CD14-positive monocyte (primary cell): Measurements from ENCODE around the gene EML6. TPM values are rescaled to one million over a fixed set of nuclear protein-coding genes. Genes with fewer than 3 reads are reported as not detected.

Source experiments
- DNase-seq, 3 donors: peaks; one replicate each; pipeline ENCODE4 v3.0.0-alpha.2; 2011 to 2022
- H2AFZ ChIP-seq: 2 replicates; pipeline ENCODE4 v1.6.0; 2012; ENCODE audit warnings: mild to moderate bottlenecking, low read depth, low read length, inconsistent platforms; ENCODE audit not compliant: insufficient read depth, poor library complexity, severe bottlenecking
- H3K27ac ChIP-seq, 2 donors: 1 replicate in 1 of 2; 2 replicates in 1 of 2; pipeline ENCODE4 v1.5.1; 2012 to 2013; ENCODE audit warnings: low read length in 2 of 2, control low read depth in 1 of 2, inconsistent platforms in 1 of 2, low read depth in 1 of 2, mild to moderate bottlenecking in 1 of 2
- H3K27me3 ChIP-seq, 2 donors: one replicate each; pipeline versions ENCODE4 v1.6.0 to v1.6.1; 2011 to 2013; ENCODE audit warnings: low read length in 2 of 2; ENCODE audit not compliant: control insufficient read depth in 2 of 2, insufficient read depth in 2 of 2
- H3K36me3 ChIP-seq, 2 donors: replicated peaks in 1 of 2; 1 replicate in 1 of 2; 2 replicates in 1 of 2; pipeline versions ENCODE4 v1.5.1 to v1.6.1; 2012 to 2013; ENCODE audit warnings: low read length in 2 of 2, control low read depth in 1 of 2, inconsistent platforms in 1 of 2, mild to moderate bottlenecking in 1 of 2; ENCODE audit not compliant: insufficient read depth in 2 of 2, control insufficient read depth in 1 of 2
- H3K4me1 ChIP-seq, 2 donors: 1 replicate in 1 of 2; 2 replicates in 1 of 2; pipeline versions ENCODE4 v1.5.1 to v1.6.1; 2012 to 2013; ENCODE audit warnings: low read length in 2 of 2, control low read depth in 1 of 2, inconsistent platforms in 1 of 2, mild to moderate bottlenecking in 1 of 2, moderate library complexity in 1 of 2; ENCODE audit not compliant: insufficient read depth in 2 of 2, control insufficient read depth in 1 of 2
- H3K4me2 ChIP-seq: replicated peaks from 2 replicates; pipeline ENCODE3; 2012; ENCODE audit warnings: low read length, moderate library complexity, mild to moderate bottlenecking; ENCODE audit not compliant: poor library complexity, severe bottlenecking; ENCODE audit errors: extremely low read depth
- H3K4me3 ChIP-seq, 3 experiments: fragments of 200-600 bp in 1 of 3; sonication (generic) in 1 of 3; replicated peaks in 1 of 3; 1 replicate in 2 of 3; 2 replicates in 1 of 3; pipeline ENCODE4 v1.5.1; 2011 to 2013; ENCODE audit warnings: low read length in 3 of 3, mild to moderate bottlenecking in 3 of 3, control low read depth in 2 of 3, low read depth in 2 of 3, inconsistent platforms in 1 of 3, moderate library complexity in 1 of 3
- H3K79me2 ChIP-seq: 2 replicates; pipeline ENCODE4 v1.6.0; 2012; ENCODE audit warnings: mild to moderate bottlenecking, control low read depth, inconsistent platforms, low read length, moderate library complexity; ENCODE audit not compliant: insufficient read depth
- H3K9ac ChIP-seq: 2 replicates; pipeline ENCODE4 v1.6.0; 2017; ENCODE audit warnings: low read length, mild to moderate bottlenecking; ENCODE audit not compliant: insufficient read depth, poor library complexity, severe bottlenecking
- H3K9me3 ChIP-seq, 2 donors: replicated peaks in 1 of 2; 1 replicate in 1 of 2; 2 replicates in 1 of 2; pipeline versions ENCODE4 v1.5.1 to v1.6.1; 2012 to 2013; ENCODE audit warnings: low read length in 2 of 2, control low read depth in 1 of 2; ENCODE audit not compliant: control insufficient read depth in 1 of 2, insufficient read depth in 1 of 2
- H4K20me1 ChIP-seq: 2 replicates; pipeline ENCODE4 v1.6.0; 2012; ENCODE audit warnings: mild to moderate bottlenecking, low read length, control low read depth, moderate library complexity; ENCODE audit not compliant: insufficient read depth
- H3K27ac Mint-ChIP-seq, 7 donors: one replicate each; pipeline ENCODE4 v1.8.0; 2020; ENCODE audit warnings: mild to moderate bottlenecking in 7 of 7, mixed read lengths in 7 of 7, moderate library complexity in 6 of 7, inconsistent platforms in 2 of 7
- H3K27me3 Mint-ChIP-seq, 3 donors: one replicate each; pipeline ENCODE4 v1.8.0; 2021 to 2022; ENCODE audit warnings: low read depth in 3 of 3, mild to moderate bottlenecking in 3 of 3, mixed read lengths in 3 of 3, moderate library complexity in 3 of 3, inconsistent platforms in 1 of 3
- H3K36me3 Mint-ChIP-seq, 2 donors: one replicate each; pipeline ENCODE4 v1.8.0; 2020; ENCODE audit warnings: mixed read lengths in 2 of 2, inconsistent platforms in 1 of 2, mild to moderate bottlenecking in 1 of 2
- H3K4me1 Mint-ChIP-seq: one replicate; pipeline ENCODE4 v1.8.0; 2020; ENCODE audit warnings: mild to moderate bottlenecking, mixed read lengths
- H3K4me3 Mint-ChIP-seq, 2 donors: one replicate each; pipeline ENCODE4 v1.8.0; 2020; ENCODE audit warnings: mild to moderate bottlenecking in 2 of 2, mixed read lengths in 2 of 2, moderate library complexity in 1 of 2
- H3K9me3 Mint-ChIP-seq, 7 donors: one replicate each; pipeline ENCODE4 v1.8.0; 2020 to 2022; ENCODE audit warnings: mixed read lengths in 7 of 7, mild to moderate bottlenecking in 6 of 7, moderate library complexity in 6 of 7, inconsistent platforms in 2 of 7
- CTCF ChIP-seq: fragments of 200-600 bp; IDR thresholded peaks from one replicate; pipeline ENCODE4 v1.8.0; 2022; ENCODE audit warnings: antibody characterized with exemption, mild to moderate bottlenecking
- WGBS: methylation state at CpG from one replicate; pipeline ENCODE4 v1.1.5; 2013; ENCODE audit warnings: missing lambda C conversion rate; ENCODE audit not compliant: insufficient coverage; 5-methylcytosine and 5-hydroxymethylcytosine counted together
- intact Hi-C, 2 donors: fragments of 100-400 bp; cut with micrococcal nuclease; formaldehyde crosslinking; loops; one replicate each; pipeline versions ENCODE4 v1.15.0 to v1.15.1; 2023
- polyA plus RNA-seq, 3 donors: library from polyadenylated mRNA; depleted of rRNA in 1 of 3; unstranded in 2 of 3; stranded (reverse) in 1 of 3; fragments of 300-500 nt in 2 of 3; fragments of >200 nt in 1 of 3; fragmentation: Illumina TruSeq in 2 of 3; gene quantifications; 1 replicate in 2 of 3; 2 replicates in 1 of 3; pipeline ENCODE4 v1.2.3, GENCODE V29; 2012 to 2021

The EML6 gene
- polyA plus RNA-seq, 3 donors: 0.79 TPM; not detected in 2

- DNase-seq: peak; percentile 79 to 84 (median 82)
- H4K20me1 ChIP-seq: peaks cover 99% of the 10 kb centered on the region
Measured at GRCh38 chr2:55010149-55010591, 286.7 kb downstream of the EML6 start.

GRCh38 chr2:55010915-55011314 is 287.5 kb downstream of the EML6 start:
- Histone ChIP-seq H3K27me3 (no peaks in the 10 kb centered on the region), H4K20me1 (peaks cover 99% of the 10 kb centered on the region), H2AFZ (no peak overlapping the region), H3K36me3 (no peaks in the 10 kb centered on the region), H3K4me1 (peaks cover 26 to 43% of the 10 kb centered on the region in 2 donors), H3K9ac (no peak overlapping the region), H3K9me3 (no peaks in the 10 kb centered on the region), H3K4me3 (peak overlapping the region in 1 of 3 experiments; percentile 68), H3K79me2 (peaks cover 100% of the 10 kb centered on the region), H3K27ac (peak overlapping the region; percentile 41 to 86), H3K4me2 (peak overlapping the region; percentile 62)
- no peaks in the 10 kb centered on the region for H3K27me3 Mint-ChIP-seq
- no peaks in the 10 kb centered on the region for H3K9me3 Mint-ChIP-seq
- intact Hi-C loops: loop anchor here (5.0 kb wide), 1 partner anchor 36 kb away; no protein-coding TSS in a partner anchor
- peak; percentile 65 to 80 (median 67) for DNase-seq
- TF ChIP-seq CTCF: no peak
- no CpG with 5 or more reads among the region's 2 CpGs for WGBS
- peak overlapping the region; percentile 88 to 97 (median 94) for H3K27ac Mint-ChIP-seq
- H3K36me3 Mint-ChIP-seq: peaks cover 0 to 3% of the 10 kb centered on the region in 2 donors
- no peak overlapping the region for H3K4me3 Mint-ChIP-seq
- peaks cover 51% of the 10 kb centered on the region for H3K4me1 Mint-ChIP-seq

More at GRCh38 chr2:55010149-55010591, 286.7 kb downstream of the EML6 start:
- H2AFZ ChIP-seq: no peak overlapping the region
- Mint-ChIP-seq H3K36me3 (peaks cover 0 to 3% of the 10 kb centered on the region in 2 donors), H3K9me3 (no peaks in the 10 kb centered on the region), H3K4me3 (peak overlapping the region; percentile 80 to 87), H3K4me1 (peaks cover 49% of the 10 kb centered on the region), H3K27me3 (no peaks in the 10 kb centered on the region), H3K27ac (peak overlapping the region; percentile 88 to 97 (median 94))
- H3K4me1 ChIP-seq: peaks cover 26 to 38% of the 10 kb centered on the region in 2 donors
- peak overlapping the region; percentile 48 to 86 for H3K27ac ChIP-seq
- no peaks in the 10 kb centered on the region for H3K27me3 ChIP-seq
- peaks cover 100% of the 10 kb centered on the region for H3K79me2 ChIP-seq
- 0% methylated on average over 2 of the region's 5 CpGs for WGBS
- H3K36me3 ChIP-seq: no peaks in the 10 kb centered on the region
- H3K4me2 ChIP-seq: peak overlapping the region; percentile 62
- H3K4me3 ChIP-seq: peak overlapping the region; percentile 35 to 85 (median 68)
- intact Hi-C loops: loop anchor here (5.0 kb wide), 1 partner anchor 37 kb away; no protein-coding TSS in a partner anchor
- H3K9me3 ChIP-seq: no peaks in the 10 kb centered on the region
- H3K9ac ChIP-seq: peak overlapping the region; percentile 41
- TF ChIP-seq CTCF: no peak
